Measurements from ENCODE around the gene CASQ2. TPM values are rescaled to one million over a fixed set of nuclear protein-coding genes. Genes with fewer than 3 reads are reported as not detected.

The CASQ2 gene
- polyA plus RNA-seq, 1 donor from 2014 or later = not detected

- H2AFZ ChIP-seq (ENCODE audit: low read depth, low read length) = no peak overlapping the region
- no peak overlapping the region for H3K27ac ChIP-seq (ENCODE audit: low read length)
- TF ChIP-seq EZH2 (IDR thresholded peaks at IDR 0.05; ENCODE audit: borderline replicate concordance, insufficient read depth, low read length, poor library complexity, severe bottlenecking) (no peak), TAF1 (IDR thresholded peaks at IDR 0.05; ENCODE audit: low read depth) (no peak), POLR2AphosphoS5 (IDR thresholded peaks at IDR 0.05) (no peak), CTCF (IDR thresholded peaks at IDR 0.05; ENCODE audit: poor library complexity, severe bottlenecking) (no peak), REST (IDR thresholded peaks at IDR 0.05; ENCODE audit: borderline replicate concordance) (no peak), SMC3 (conservative IDR thresholded peaks at IDR 0.05; ENCODE audit: poor library complexity) (no peak), EP300 (conservative IDR thresholded peaks at IDR 0.05; ENCODE audit: poor library complexity, severe bottlenecking) (no peak), MXI1 (conservative IDR thresholded peaks at IDR 0.05; ENCODE audit: poor library complexity, severe bottlenecking) (no peak), RAD21 (conservative IDR thresholded peaks at IDR 0.05) (no peak)
- no peak overlapping the region for H3K9ac ChIP-seq (ENCODE audit: low read length)
- H3K9me3 ChIP-seq (ENCODE audit: low read length) = no peaks in the 10 kb centered on the region
- no peaks in the 10 kb centered on the region for H3K36me3 ChIP-seq (ENCODE audit: insufficient read depth, low read length)
- no peak overlapping the region for H3K4me3 ChIP-seq (ENCODE audit: low read length)
- H3K79me2 ChIP-seq (replicated peaks; ENCODE audit: insufficient read depth, low read length) = no peaks in the 10 kb centered on the region
- no peak overlapping the region for H3K4me2 ChIP-seq (ENCODE audit: low read length)
- H4K20me1 ChIP-seq (ENCODE audit: insufficient read depth) = no peaks in the 10 kb centered on the region
- H3K27me3 ChIP-seq (ENCODE audit: insufficient read depth, low read depth, low read length) = no peaks in the 10 kb centered on the region
- H3F3A ChIP-seq (ENCODE audit: insufficient read depth, low read length, poor library complexity, severe bottlenecking) = no peaks in the 10 kb centered on the region
- no peaks in the 10 kb centered on the region for H3K9me2 ChIP-seq (ENCODE audit: insufficient read depth, low read length)
Measured at GRCh38 chr1:115726570-115726969, 41.9 kb downstream of the CASQ2 start.

- H3K9me3 ChIP-seq (ENCODE audit: low read length) = no peaks in the 10 kb centered on the region
- no peak overlapping the region for H2AFZ ChIP-seq (ENCODE audit: low read depth, low read length)
- H3K9ac ChIP-seq (ENCODE audit: low read length) = no peak overlapping the region
- no peak overlapping the region for H3K4me2 ChIP-seq (ENCODE audit: low read length)
- no peaks in the 10 kb centered on the region for H3K79me2 ChIP-seq (replicated peaks; ENCODE audit: insufficient read depth, low read length)
- H3K9me2 ChIP-seq (ENCODE audit: insufficient read depth, low read length) = no peaks in the 10 kb centered on the region
- H3F3A ChIP-seq (ENCODE audit: insufficient read depth, low read length, poor library complexity, severe bottlenecking) = no peaks in the 10 kb centered on the region
- H3K27me3 ChIP-seq (ENCODE audit: insufficient read depth, low read depth, low read length) = no peaks in the 10 kb centered on the region
- TF ChIP-seq POLR2AphosphoS5 (IDR thresholded peaks at IDR 0.05) = no peak
- no peak for TF ChIP-seq EP300 (conservative IDR thresholded peaks at IDR 0.05; ENCODE audit: poor library complexity, severe bottlenecking)
- no peak for TF ChIP-seq CTCF (IDR thresholded peaks at IDR 0.05; ENCODE audit: poor library complexity, severe bottlenecking)
- no peak overlapping the region for H3K4me3 ChIP-seq (ENCODE audit: low read length)
- no peak overlapping the region for H3K27ac ChIP-seq (ENCODE audit: low read length)
- H4K20me1 ChIP-seq (ENCODE audit: insufficient read depth) = no peaks in the 10 kb centered on the region
- H3K36me3 ChIP-seq (ENCODE audit: insufficient read depth, low read length) = no peaks in the 10 kb centered on the region
Measured at GRCh38 chr1:115726161-115726560, 42.4 kb downstream of the CASQ2 start.

Measured in neural cell (in vitro differentiated cells).